ENCODE measurements around the gene KCND2.

GRCh38 chr7:120718361-120718760, 445.4 kb downstream of the KCND2 start:
- TF ChIP-seq EZH2 (IDR thresholded peaks at IDR 0.05; ENCODE audit: low read length, unreplicated experiment) (no peak), EZH2phosphoT487 (IDR thresholded peaks at IDR 0.05; ENCODE audit: borderline replicate concordance, low read length) (no peak)
- TF ChIP-seq, protein P1, sequence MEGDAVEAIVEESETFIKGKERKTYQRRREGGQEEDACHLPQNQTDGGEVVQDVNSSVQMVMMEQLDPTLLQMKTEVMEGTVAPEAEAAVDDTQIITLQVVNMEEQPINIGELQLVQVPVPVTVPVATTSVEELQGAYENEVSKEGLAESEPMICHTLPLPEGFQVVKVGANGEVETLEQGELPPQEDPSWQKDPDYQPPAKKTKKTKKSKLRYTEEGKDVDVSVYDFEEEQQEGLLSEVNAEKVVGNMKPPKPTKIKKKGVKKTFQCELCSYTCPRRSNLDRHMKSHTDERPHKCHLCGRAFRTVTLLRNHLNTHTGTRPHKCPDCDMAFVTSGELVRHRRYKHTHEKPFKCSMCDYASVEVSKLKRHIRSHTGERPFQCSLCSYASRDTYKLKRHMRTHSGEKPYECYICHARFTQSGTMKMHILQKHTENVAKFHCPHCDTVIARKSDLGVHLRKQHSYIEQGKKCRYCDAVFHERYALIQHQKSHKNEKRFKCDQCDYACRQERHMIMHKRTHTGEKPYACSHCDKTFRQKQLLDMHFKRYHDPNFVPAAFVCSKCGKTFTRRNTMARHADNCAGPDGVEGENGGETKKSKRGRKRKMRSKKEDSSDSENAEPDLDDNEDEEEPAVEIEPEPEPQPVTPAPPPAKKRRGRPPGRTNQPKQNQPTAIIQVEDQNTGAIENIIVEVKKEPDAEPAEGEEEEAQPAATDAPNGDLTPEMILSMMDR (conservative IDR thresholded peaks at IDR 0.05; ENCODE audit: low read depth, low read length), result no peak

Measured in PC-3 (cell line).